ENCODE data around the gene UBE2I. TPM values are rescaled to one million over a fixed set of nuclear protein-coding genes. Genes with fewer than 3 reads are reported as not detected.

UBE2I gene
- polyA plus RNA-seq (2011; rRNA removed), result 131 and 170 TPM in 2 replicates
- polyA plus RNA-seq (2012; cell fraction: cytosol; rRNA removed), result 90.3 and 102 TPM in 2 replicates
- 160 and 187 TPM in 2 replicates for polyA plus RNA-seq (2012; cell fraction: nucleus; rRNA removed)
- polyA plus RNA-seq (2017; fragmentation: RNase III; extraction: RNeasy Plus Mini Kit Qiagen cat#74134 plus additional on column Dnase treatment), result 207 to 210 TPM (median 208 TPM) in 3 replicates
- 71.2 and 83.1 TPM in 2 replicates for polyA minus RNA-seq (2011; rRNA and poly(A)+ RNA removed)

DNA sequence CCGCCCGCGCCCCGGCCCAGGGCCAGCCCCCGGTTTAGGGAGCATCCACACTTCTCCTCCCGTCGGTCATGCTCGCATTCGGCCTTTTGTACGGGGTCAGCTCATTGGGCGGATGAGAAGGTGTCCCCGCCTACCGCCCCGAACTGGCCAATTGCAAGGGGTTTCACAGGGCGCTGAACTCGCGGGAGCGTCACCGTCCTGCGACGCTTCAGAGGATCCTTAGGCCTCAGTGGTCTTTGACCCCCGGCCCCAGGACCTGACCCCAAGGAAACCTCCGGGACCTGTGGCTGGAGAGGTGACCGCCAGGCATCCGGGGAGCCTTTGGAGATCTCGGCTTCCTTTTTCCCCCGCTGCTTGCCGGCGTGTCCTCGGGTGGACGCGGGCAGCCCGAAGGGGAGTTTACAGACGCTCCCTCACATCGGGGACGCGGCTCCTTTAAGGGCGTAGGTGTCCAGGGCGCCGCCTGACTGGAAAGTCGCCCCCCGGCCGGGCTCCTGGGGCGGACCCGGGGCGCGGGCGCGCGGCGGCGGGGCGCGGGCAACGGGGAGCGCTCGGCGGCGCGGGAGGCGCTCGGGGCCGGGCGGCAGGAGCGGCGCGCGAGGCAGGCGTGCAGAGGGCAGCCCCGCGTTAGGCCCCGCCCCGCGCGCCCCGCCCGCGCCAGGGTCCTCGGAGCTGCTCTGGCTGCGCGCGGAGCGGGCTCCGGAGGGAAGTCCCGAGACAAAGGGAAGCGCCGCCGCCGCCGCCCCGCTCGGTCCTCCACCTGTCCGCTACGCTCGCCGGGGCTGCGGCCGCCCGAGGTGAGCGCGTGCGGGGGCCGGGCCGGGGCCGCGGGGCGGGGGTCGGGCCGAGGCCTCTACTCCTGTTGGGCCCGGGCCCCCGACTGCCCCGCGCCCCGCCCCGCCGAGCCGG is at the start of gene UBE2I:
Gene UBE2I (plus strand): TSS at position 660 of the 909 bp plus-strand sequence. CDS start 4,395 bp downstream, outside the sequence.
- peaks cover 19% of the 10 kb centered on the region for H3K4me1 ChIP-seq
- no peaks in the 10 kb centered on the region for H3K9me3 ChIP-seq
- DNase-seq (ENCODE audit: low read depth in 1 of 2, low spot score in 1 of 2) (peak; percentile 88 to 99), FAIRE-seq (peak; percentile 67), ATAC-seq (peak; percentile 80 to 93)
- under 1% methylated on average over 15 of the region's 117 CpGs for WGBS (ENCODE audit: missing lambda C conversion rate)
- H3K4me2 ChIP-seq, result peak within 1 kb of the TSS; percentile 100
- H3K27ac ChIP-seq, result peak within 1 kb of the TSS; percentile 97 to 98
- POLR2A ChIA-PET, result interaction anchor here (0.6 to 1.8 kb wide), 8 partner anchors 9 to 996 kb away, joined by 3 to 11 read pairs (median 6); partner anchors contain the start of gene UQCC4
- CTCF ChIA-PET, result interaction anchor here (1.8 kb wide), 1 partner anchor 54 kb away, joined by 4 read pairs; no protein-coding TSS in a partner anchor
- peak within 1 kb of the TSS; percentile 80 for H3K4me3 ChIP-seq
- TF ChIP-seq ZNF302 (CRISPR knock-in tag; IDR thresholded peaks at IDR 0.05) (no peak), EHMT2 (IDR thresholded peaks at IDR 0.05; ENCODE audit: low read depth) (no peak), HEYL (CRISPR knock-in tag; IDR thresholded peaks at IDR 0.05) (no peak), ZC3H11A (IDR thresholded peaks at IDR 0.05) (no peak), RARB (CRISPR knock-in tag; IDR thresholded peaks at IDR 0.05) (no peak), ZSCAN20 (CRISPR knock-in tag; IDR thresholded peaks at IDR 0.05) (no peak), MAFK (IDR thresholded peaks at IDR 0.05; ENCODE audit: partially characterized antibody) (no peak), CHD4 (IDR thresholded peaks at IDR 0.05; ENCODE audit: borderline replicate concordance) (no peak), NPAS2 (CRISPR knock-in tag; IDR thresholded peaks at IDR 0.05; ENCODE audit: borderline replicate concordance) (no peak), RCOR1 (IDR thresholded peaks at IDR 0.05; ENCODE audit: low read depth, low read length) (no peak), HOXB13 (CRISPR knock-in tag; IDR thresholded peaks at IDR 0.05; ENCODE audit: low read depth) (no peak), CEBPB (IDR thresholded peaks at IDR 0.05) (no peak), TFCP2L1 (CRISPR knock-in tag; IDR thresholded peaks at IDR 0.05) (no peak), TP53 (CRISPR knock-in tag; IDR thresholded peaks at IDR 0.05) (no peak), JUN (IDR thresholded peaks at IDR 0.05) (peak; percentile 53 to 75; a peak in 4 of 5 replicates), POLR2A (IDR thresholded peaks at IDR 0.05; ENCODE audit: low read length) (peak; percentile 39), ZFP36 (IDR thresholded peaks at IDR 0.05; ENCODE audit: borderline replicate concordance, partially characterized antibody) (no peak), KDM5A (IDR thresholded peaks at IDR 0.05) (no peak), KDM1A (IDR thresholded peaks at IDR 0.05; ENCODE audit: low read depth) (no peak), NR3C1 (IDR thresholded peaks at IDR 0.05) (no peak), GATA3 (IDR thresholded peaks at IDR 0.05; ENCODE audit: borderline replicate concordance) (no peak; the same call in 1 of the 2 replicates), HOXA7 (CRISPR knock-in tag; IDR thresholded peaks at IDR 0.05) (no peak), EHF (CRISPR knock-in tag; IDR thresholded peaks at IDR 0.05) (no peak), SREBF2 (IDR thresholded peaks at IDR 0.05) (peak; percentile 38)
- TF ChIP-seq, protein P1, sequence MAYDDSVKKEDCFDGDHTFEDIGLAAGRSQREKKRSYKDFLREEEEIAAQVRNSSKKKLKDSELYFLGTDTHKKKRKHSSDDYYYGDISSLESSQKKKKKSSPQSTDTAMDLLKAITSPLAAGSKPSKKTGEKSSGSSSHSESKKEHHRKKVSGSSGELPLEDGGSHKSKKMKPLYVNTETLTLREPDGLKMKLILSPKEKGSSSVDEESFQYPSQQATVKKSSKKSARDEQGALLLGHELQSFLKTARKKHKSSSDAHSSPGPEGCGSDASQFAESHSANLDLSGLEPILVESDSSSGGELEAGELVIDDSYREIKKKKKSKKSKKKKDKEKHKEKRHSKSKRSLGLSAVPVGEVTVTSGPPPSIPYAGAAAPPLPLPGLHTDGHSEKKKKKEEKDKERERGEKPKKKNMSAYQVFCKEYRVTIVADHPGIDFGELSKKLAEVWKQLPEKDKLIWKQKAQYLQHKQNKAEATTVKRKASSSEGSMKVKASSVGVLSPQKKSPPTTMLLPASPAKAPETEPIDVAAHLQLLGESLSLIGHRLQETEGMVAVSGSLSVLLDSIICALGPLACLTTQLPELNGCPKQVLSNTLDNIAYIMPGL (CRISPR knock-in tag; IDR thresholded peaks at IDR 0.05; ENCODE audit: borderline replicate concordance), result peak; percentile 52; the same call in 1 of the 2 replicates
- TF ChIP-seq, protein P2, sequence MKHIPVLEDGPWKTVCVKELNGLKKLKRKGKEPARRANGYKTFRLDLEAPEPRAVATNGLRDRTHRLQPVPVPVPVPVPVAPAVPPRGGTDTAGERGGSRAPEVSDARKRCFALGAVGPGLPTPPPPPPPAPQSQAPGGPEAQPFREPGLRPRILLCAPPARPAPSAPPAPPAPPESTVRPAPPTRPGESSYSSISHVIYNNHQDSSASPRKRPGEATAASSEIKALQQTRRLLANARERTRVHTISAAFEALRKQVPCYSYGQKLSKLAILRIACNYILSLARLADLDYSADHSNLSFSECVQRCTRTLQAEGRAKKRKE (CRISPR knock-in tag; IDR thresholded peaks at IDR 0.05; ENCODE audit: low read depth), result no peak
- TF ChIP-seq, protein P3, sequence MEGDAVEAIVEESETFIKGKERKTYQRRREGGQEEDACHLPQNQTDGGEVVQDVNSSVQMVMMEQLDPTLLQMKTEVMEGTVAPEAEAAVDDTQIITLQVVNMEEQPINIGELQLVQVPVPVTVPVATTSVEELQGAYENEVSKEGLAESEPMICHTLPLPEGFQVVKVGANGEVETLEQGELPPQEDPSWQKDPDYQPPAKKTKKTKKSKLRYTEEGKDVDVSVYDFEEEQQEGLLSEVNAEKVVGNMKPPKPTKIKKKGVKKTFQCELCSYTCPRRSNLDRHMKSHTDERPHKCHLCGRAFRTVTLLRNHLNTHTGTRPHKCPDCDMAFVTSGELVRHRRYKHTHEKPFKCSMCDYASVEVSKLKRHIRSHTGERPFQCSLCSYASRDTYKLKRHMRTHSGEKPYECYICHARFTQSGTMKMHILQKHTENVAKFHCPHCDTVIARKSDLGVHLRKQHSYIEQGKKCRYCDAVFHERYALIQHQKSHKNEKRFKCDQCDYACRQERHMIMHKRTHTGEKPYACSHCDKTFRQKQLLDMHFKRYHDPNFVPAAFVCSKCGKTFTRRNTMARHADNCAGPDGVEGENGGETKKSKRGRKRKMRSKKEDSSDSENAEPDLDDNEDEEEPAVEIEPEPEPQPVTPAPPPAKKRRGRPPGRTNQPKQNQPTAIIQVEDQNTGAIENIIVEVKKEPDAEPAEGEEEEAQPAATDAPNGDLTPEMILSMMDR (IDR thresholded peaks at IDR 0.05), result no peak
- TF ChIP-seq, protein P4, sequence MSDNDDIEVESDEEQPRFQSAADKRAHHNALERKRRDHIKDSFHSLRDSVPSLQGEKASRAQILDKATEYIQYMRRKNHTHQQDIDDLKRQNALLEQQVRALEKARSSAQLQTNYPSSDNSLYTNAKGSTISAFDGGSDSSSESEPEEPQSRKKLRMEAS (IDR thresholded peaks at IDR 0.05), result peak; percentile 79
- TF ChIP-seq, protein P5, sequence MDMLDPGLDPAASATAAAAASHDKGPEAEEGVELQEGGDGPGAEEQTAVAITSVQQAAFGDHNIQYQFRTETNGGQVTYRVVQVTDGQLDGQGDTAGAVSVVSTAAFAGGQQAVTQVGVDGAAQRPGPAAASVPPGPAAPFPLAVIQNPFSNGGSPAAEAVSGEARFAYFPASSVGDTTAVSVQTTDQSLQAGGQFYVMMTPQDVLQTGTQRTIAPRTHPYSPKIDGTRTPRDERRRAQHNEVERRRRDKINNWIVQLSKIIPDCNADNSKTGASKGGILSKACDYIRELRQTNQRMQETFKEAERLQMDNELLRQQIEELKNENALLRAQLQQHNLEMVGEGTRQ (IDR thresholded peaks at IDR 0.05), result no peak
- TF ChIP-seq, protein P6, sequence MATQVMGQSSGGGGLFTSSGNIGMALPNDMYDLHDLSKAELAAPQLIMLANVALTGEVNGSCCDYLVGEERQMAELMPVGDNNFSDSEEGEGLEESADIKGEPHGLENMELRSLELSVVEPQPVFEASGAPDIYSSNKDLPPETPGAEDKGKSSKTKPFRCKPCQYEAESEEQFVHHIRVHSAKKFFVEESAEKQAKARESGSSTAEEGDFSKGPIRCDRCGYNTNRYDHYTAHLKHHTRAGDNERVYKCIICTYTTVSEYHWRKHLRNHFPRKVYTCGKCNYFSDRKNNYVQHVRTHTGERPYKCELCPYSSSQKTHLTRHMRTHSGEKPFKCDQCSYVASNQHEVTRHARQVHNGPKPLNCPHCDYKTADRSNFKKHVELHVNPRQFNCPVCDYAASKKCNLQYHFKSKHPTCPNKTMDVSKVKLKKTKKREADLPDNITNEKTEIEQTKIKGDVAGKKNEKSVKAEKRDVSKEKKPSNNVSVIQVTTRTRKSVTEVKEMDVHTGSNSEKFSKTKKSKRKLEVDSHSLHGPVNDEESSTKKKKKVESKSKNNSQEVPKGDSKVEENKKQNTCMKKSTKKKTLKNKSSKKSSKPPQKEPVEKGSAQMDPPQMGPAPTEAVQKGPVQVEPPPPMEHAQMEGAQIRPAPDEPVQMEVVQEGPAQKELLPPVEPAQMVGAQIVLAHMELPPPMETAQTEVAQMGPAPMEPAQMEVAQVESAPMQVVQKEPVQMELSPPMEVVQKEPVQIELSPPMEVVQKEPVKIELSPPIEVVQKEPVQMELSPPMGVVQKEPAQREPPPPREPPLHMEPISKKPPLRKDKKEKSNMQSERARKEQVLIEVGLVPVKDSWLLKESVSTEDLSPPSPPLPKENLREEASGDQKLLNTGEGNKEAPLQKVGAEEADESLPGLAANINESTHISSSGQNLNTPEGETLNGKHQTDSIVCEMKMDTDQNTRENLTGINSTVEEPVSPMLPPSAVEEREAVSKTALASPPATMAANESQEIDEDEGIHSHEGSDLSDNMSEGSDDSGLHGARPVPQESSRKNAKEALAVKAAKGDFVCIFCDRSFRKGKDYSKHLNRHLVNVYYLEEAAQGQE (IDR thresholded peaks at IDR 0.05), result peak; percentile 48; the same call in 1 of the 2 replicates
